SW480 (cell line): Measurements from ENCODE around the gene MTCL1.

Experiments
- DNase-seq: peaks from one replicate; pipeline ENCODE4 v3.0.0-alpha.2; 2016; ENCODE audit warnings: low spot score

Gene MTCL1

GRCh38 chr18:8713691-8714090, 8.3 kb downstream of the MTCL1 start:
- DNase-seq, result no peak

GRCh38 chr18:8715599-8715998, 10.2 kb downstream of the MTCL1 start:
- no peak for DNase-seq

DNA sequence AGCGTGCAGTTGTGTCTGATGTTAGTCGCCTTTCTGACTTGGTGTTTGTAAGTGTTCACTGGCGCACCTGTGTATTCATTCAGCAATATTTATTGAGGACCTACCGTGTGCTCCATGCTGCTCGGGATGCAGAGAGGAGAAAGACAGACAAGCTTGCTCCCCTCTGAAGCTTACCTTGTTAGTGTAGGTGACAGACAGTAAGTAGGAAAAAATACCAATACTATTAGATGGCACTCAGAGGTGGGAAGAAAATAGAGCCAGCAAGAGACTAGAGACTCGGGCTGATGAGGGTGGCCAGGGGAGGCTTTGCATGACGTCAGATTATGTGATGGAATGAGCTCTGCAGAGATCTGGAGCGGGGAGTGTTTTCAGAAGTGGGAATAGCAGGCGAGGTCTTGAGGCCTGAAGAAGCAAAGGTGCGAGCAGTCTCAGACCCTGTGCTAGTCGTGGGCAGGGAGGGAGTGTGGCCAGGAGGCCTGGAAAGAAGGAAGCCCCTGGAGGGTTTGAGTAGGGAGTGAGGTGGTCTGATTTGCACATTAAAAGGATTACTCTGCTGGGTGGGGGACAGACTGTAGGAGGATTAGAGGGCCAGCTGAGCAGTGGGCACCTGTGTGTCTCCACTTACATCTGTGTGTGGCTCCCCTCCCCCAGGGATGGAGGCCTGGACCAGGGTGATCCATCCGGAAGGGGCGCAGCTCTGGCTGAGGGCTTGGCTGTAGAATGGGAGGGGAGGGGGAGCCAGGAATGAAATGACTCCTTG, 11.8 kb downstream of the MTCL1 start:
- DNase-seq, result no peak

DNA sequence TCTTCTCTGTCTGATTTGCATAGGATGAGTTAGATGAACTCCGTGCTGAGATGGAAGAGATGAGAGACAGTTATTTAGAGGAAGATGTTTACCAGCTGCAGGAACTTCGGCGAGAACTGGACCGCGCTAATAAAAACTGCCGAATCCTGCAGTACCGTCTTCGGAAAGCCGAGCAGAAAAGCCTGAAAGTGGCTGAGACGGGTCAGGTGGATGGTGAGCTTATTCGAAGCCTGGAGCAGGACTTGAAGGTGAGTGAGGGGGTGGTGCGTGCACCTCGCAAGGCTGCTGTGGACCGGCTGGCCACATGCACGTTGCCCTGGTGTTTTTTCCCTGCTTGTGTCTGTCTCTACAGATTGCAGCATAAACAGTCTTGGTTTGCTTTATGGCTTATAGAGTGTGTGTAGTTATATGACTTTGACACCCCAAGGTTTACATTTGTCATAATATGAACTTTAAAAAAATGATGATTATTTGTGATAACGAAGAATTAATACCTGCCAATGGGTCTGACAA, 13.1 kb downstream of the MTCL1 start:
- DNase-seq, result no peak

- DNase-seq, result no peak
These were observed 13.8 kb downstream of the MTCL1 start for GRCh38 chr18:8719192-8719591.

DNA sequence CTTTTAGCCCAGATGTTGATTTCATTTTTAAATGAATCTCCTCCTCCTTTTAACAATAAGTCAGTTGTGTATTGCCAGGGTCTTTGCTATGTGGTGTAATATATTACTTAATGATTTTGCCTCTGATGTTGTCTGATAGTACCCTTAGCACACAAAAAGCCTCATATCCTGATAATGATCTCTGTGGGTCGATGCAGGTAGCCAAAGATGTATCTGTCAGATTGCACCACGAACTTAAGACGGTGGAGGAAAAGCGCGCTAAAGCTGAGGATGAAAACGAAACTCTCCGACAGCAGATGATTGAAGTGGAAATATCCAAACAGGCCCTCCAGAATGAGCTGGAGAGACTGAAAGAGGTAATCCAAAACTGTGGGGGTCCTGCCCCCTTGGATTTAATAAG, 14.8 kb downstream of the MTCL1 start:
- DNase-seq, result no peak

GRCh38 chr18:8721094-8721669, 15.8 kb downstream of the MTCL1 start:
- DNase-seq, result no peak

GRCh38 chr18:8721716-8722115, 16.4 kb downstream of the MTCL1 start:
- DNase-seq, result peak; percentile 57

- DNase-seq, result no peak
These were observed 17.8 kb downstream of the MTCL1 start for GRCh38 chr18:8722946-8723820.

DNA sequence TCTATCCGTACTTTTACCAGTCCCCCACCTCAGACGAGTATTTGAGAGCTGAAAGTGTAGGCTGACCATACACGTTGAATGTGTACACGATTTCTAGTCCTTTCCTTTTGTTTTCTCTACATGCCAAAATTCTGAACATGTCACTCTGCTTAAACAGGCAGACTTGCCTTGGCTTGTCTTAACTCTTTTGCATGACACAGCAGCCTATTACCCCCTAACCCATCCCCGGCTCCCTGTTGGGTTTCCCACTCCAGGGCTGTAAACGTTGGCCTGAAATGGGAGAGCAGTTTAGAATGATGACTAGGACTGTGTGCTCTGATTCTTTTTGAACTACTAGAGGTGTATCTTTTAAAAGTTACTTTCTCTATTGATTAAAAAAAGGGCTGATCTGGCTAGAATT, 19.1 kb downstream of the MTCL1 start:
- DNase-seq, result no peak

- DNase-seq, result no peak
These were observed 20.9 kb downstream of the MTCL1 start for GRCh38 chr18:8726281-8726680.

- DNase-seq, result no peak
These were observed 21.8 kb downstream of the MTCL1 start for GRCh38 chr18:8726963-8727705.

DNA sequence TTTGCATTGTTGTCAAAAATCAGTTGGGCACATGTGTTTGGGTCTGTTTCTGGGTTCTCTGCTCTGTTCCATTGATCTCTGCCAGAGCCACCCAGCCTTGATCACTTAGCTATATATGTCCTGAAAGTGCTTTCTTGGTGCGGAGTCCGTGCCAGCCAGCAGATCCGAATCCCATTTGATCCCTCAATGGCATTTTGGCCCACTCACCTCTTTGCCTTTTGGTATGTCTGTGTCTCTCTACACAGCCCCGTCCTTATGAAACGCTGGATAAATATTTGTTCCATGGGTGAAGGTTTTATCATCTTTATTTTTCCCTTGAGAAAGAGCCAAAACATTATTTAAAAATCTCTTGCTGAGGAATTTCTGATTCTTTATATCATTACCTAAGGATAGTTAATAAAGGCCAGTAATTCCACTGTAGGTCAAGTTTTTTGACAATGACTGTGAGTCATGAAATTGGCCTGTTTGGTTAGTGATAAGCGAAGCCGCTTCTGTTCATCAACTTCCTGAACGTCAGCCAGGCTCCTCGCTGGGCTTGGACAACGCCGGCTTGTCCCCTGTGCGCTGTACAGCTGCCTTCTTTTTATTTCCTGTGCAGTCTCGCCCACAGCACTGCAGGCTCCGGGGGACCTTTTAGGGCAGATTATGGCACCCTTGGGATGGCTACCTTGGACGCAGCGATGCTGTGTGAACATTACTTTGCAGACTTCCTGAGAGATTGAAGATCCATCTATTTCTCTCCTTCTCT, 24.9 kb downstream of the MTCL1 start:
- no peak for DNase-seq

DNA sequence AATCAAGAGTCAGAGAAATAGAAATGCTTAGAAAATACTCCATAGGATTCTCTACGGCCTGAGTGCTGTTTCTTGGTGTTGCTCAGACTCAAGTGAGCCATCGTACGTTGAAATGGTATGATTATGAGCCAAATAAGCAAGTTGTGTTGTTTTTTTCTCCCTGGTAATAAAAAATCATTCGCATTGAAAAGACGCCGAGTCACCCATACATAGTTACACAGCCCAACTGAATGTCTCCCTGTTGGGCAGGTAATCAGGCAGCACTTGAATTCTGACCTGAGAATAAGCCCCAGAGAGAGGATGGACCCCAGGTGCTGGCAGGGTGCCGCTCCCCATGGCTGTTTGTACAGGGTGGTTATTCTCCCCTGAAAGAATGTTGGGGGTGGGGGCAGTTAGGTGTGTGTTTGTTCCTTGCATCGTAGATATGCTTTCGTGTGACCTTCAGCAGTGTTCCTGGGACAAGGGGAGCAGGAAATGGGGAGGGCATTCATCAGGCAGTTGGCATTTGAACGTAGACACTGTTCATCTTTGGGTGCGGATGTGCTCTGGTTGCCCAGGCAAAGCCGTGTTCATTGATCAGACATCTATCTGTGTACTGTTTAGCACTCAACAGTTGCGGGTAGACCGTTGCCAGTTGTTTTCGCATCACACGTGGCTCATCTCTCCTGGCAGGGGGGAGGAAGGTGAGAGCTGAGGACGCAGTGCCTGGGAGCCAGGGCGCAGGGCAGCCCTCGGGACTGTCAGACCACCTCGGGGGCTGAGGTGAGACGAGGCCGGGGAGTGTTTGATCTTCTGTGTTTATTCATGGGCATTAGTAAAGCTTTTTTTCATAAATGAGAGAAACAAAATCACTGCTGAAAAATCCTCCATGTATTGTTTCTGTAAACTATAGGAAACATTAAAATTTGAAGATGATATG, 27.3 kb downstream of the MTCL1 start:
- no peak for DNase-seq

DNA sequence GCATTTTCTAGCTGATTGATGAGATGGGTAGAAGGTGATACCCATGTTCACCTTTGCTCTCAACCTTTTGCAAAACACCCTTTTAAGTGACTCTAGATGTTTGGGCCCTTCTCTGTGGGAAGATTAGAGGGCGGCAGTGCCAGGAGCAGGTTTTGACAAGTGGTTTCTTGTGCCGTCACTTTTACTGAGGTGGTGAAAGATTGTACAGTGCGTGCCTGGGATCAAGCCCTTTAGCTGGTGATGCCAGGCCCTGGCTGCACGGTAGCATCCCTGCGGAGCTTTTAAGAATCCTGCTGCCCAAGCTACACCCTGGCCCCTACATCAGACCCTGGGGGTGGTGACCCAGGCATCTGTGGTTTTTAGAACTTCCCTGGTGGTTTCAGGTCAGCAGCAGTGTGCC, 29.1 kb downstream of the MTCL1 start:
- DNase-seq, result no peak

DNA sequence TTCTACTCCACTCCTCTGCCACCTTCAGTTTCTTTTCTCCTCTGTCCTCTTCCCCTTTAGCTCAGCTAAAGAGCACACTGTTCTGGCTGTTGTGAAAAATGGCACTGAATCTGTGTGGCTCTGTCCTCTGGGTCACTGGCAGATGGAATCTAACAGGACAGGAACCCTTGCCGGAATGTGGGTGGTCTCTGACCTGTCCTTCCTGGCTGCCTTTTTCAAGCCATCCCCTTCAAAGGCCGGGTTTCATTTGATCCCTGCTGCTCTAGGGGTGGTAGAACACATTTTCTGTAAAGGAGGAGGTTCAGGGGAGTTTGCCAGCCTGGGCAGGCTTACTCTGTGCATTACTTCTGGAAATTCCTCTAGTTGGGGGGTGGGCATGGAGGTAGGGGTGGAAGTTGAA, 29.9 kb downstream of the MTCL1 start:
- DNase-seq, result no peak

DNA sequence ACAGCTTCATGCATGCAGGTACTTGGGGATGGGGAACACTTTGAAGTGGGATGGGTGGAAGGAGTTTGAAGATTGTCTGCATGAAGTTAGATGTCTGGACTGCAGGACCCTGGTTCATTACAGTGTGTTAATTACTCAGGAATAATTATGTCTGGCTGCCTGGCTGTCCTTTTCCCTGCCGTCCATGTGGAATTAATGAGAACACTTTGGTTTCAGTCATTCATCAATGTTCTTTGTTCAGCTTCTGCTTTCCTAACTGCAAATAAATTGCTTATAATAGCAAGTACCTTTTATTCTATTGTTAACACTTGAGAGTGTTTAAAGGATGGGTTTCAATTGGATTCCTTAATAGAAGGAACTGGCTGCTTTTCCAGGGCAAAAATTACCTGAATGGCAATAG, 35.8 kb downstream of the MTCL1 start:
- no peak for DNase-seq

DNA sequence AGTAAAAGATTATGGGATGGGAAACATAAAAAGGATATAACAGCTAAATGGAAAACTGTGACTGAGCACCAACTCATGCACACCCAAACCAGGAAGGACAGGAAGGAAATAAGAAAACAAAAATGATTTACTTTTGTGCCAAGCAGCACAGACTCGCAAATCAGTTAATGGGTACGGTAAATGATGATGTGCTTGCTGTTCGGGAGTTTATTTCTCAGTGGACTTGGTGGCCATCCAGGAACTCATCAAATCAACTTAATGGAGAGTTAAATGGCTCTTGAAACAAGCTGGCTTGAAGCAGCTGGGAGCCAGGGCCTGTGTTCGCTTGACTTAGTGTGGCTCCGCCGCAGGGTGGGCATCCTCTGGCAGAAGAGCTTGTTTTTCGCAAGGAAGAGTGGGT, 36.2 kb downstream of the MTCL1 start:
- DNase-seq, result no peak

DNA sequence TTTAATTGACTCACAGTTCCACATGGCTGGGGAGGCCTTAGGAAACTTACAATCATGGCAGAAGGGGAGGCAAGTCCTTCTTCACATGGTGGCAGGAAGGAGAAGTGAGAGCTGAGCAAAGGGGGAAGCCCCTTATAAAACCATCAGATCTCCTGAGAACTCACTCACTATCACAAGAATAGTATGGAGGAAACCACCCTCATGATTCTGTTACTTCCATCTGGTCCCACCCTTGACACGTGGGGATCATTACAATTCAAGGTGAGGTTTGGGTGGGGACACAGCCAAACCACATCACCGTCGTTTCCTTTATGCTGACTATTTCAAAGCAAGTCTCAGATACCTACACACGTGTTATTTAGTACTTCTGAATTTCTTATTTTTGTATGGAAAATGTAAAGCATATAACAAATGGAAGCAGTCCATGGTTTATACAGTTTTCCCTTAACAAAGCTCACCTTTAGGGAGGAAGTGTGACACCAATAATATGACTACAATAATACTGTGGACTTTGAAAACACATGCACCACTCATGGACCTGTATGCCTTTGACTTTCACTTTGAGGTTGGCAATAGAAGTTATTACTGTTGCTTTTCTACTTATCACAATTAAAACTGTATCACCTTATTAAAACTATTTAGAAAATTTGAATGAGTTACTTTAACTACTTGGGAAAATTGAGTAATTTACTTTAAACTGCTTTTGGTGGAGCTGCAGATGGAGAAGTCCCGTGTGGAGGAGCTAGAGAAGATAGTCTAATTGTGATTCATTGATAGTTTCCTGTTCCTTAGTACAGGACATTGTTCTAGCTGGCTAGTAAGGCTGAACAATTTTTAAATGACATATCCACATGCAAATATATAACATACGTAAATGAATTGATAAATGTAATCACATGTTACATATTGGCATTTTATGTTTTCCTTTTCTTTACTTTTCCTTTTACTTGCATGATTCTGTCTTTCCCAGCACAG, 37.3 kb downstream of the MTCL1 start:
- no peak for DNase-seq
